RWPE1 (cell line): ENCODE results near the gene RAB8B.

Experiments
- CTCF ChIA-PET: fragments of 350-600 bp; sonication (Branson Sonifier 250); formaldehyde crosslinking; extraction: SDS; loops from one replicate; lab custom pipeline; 2021; lab: Yijun Ruan, JAX
- POLR2A ChIA-PET: fragments of 400-600 bp; formaldehyde crosslinking; extraction: SDS; loops from one replicate; lab custom pipeline; 2020; ENCODE audit warnings: antibody characterized with exemption; ENCODE audit not compliant: low non-redundant PET; lab: Yijun Ruan, JAX
- DNase-seq: peaks from one replicate; pipeline ENCODE4 v3.0.0; 2012; ENCODE audit warnings: low spot score
- H3K27ac ChIP-seq: fragments of 450-650 bp; 2 replicates; pipeline ENCODE4 v1.5.1; 2017
- CTCF ChIP-seq: fragments of 450-650 bp; conservative IDR thresholded peaks from 2 replicates; pipeline ENCODE4 v1.5.1; 2017; ENCODE audit warnings: low read depth, mild to moderate bottlenecking

RAB8B gene

GRCh38 chr15:63211092-63211490, 21.7 kb downstream of the RAB8B start:
- CTCF ChIA-PET: no interaction called here
- H3K27ac ChIP-seq: no peak overlapping the region
- no peak for TF ChIP-seq CTCF
- no peak for DNase-seq
- POLR2A ChIA-PET: no interaction called here

GRCh38 chr15:63211549-63211948, 22.1 kb downstream of the RAB8B start:
- no peak for TF ChIP-seq CTCF
- H3K27ac ChIP-seq: no peak overlapping the region
- POLR2A ChIA-PET: no interaction called here
- CTCF ChIA-PET: interaction anchor here (0.7 kb wide), 1 partner anchor 26 kb away, joined by 3 read pairs; no protein-coding TSS in a partner anchor
- no peak for DNase-seq

- CTCF ChIA-PET: interaction anchor here (0.7 kb wide), 1 partner anchor 27 kb away, joined by 3 read pairs; no protein-coding TSS in a partner anchor
- no peak for TF ChIP-seq CTCF
- no peak overlapping the region for H3K27ac ChIP-seq
- no peak for DNase-seq
- POLR2A ChIA-PET: no interaction called here
Measured at GRCh38 chr15:63212050-63213004, 22.9 kb downstream of the RAB8B start.

GRCh38 chr15:63218100-63218808, 28.8 kb downstream of the RAB8B start:
- H3K27ac ChIP-seq: no peak overlapping the region
- no peak for TF ChIP-seq CTCF
- DNase-seq: peak; percentile 37
- CTCF ChIA-PET: no interaction called here
- POLR2A ChIA-PET: no interaction called here

- no peak for DNase-seq
- CTCF ChIA-PET: no interaction called here
- POLR2A ChIA-PET: no interaction called here
- H3K27ac ChIP-seq: no peak overlapping the region
- no peak for TF ChIP-seq CTCF
Measured at GRCh38 chr15:63219196-63219710, 29.8 kb downstream of the RAB8B start.

GRCh38 chr15:63221346-63221745, 31.9 kb downstream of the RAB8B start:
- H3K27ac ChIP-seq: no peak overlapping the region
- ChIA-PET POLR2A (no interaction called here), CTCF (no interaction called here)
- DNase-seq: no peak
- TF ChIP-seq CTCF: no peak
